ENCODE data around the gene DGKD.
A peak's percentile ranks its signal among the peaks of the same experiment; 100 is the strongest.

The DGKD gene

GRCh38 chr2:233399306-233400225 lies 45.3 kb downstream of the DGKD start:
- H3K4me3 ChIP-seq (ENCODE audit: low read length, poor library complexity, severe bottlenecking), result peak overlapping the region; percentile 69
- peak overlapping the region; percentile 74 for H3K9ac ChIP-seq (ENCODE audit: low read depth, low read length, poor library complexity, severe bottlenecking)
- peaks cover 35% of the 10 kb centered on the region for H3K79me2 ChIP-seq (ENCODE audit: insufficient read depth, low read length)
- H3K36me3 ChIP-seq (ENCODE audit: insufficient read depth, low read length), result peaks cover 7% of the 10 kb centered on the region; the same call in 1 of the 2 replicates
- H3K9me2 ChIP-seq (replicated peaks; ENCODE audit: low read depth, low read length), result no peaks in the 10 kb centered on the region
- H2AFZ ChIP-seq (ENCODE audit: low read length), result no peak overlapping the region
- H3K4me1 ChIP-seq (ENCODE audit: insufficient read depth, low read length, poor library complexity, severe bottlenecking), result peaks cover 61% of the 10 kb centered on the region
- peak overlapping the region; percentile 82 for H3K4me2 ChIP-seq (ENCODE audit: low read depth, low read length, poor library complexity, severe bottlenecking)
- peaks cover 4% of the 10 kb centered on the region; the same call in 1 of the 2 replicates for H3F3A ChIP-seq (ENCODE audit: low read depth)
- TF ChIP-seq EZH2phosphoT487 (IDR thresholded peaks at IDR 0.05; ENCODE audit: borderline replicate concordance), result no peak
- TF ChIP-seq CTCF (conservative IDR thresholded peaks at IDR 0.05; ENCODE audit: low read length), result peak; percentile 49
- H3K9me3 ChIP-seq (ENCODE audit: insufficient read depth, low read depth, low read length), result no peaks in the 10 kb centered on the region
- no peaks in the 10 kb centered on the region for H3K27me3 ChIP-seq (ENCODE audit: insufficient read depth, low read length, poor library complexity, severe bottlenecking)
- peaks cover 5% of the 10 kb centered on the region for H4K20me1 ChIP-seq (ENCODE audit: insufficient read depth, low read length, poor library complexity, severe bottlenecking)

- H3K4me3 ChIP-seq (ENCODE audit: low read length, poor library complexity, severe bottlenecking), result peak overlapping the region; percentile 69
- H4K20me1 ChIP-seq (ENCODE audit: insufficient read depth, low read length, poor library complexity, severe bottlenecking), result peaks cover 10% of the 10 kb centered on the region
- H3K4me1 ChIP-seq (ENCODE audit: insufficient read depth, low read length, poor library complexity, severe bottlenecking), result peaks cover 58% of the 10 kb centered on the region
- H3F3A ChIP-seq (ENCODE audit: low read depth), result peaks cover 4% of the 10 kb centered on the region; the same call in 1 of the 2 replicates
- no peaks in the 10 kb centered on the region for H3K9me2 ChIP-seq (replicated peaks; ENCODE audit: low read depth, low read length)
- peak overlapping the region; percentile 74 for H3K9ac ChIP-seq (ENCODE audit: low read depth, low read length, poor library complexity, severe bottlenecking)
- peaks cover 5% of the 10 kb centered on the region; the same call in 1 of the 2 replicates for H3K36me3 ChIP-seq (ENCODE audit: insufficient read depth, low read length)
- H3K79me2 ChIP-seq (ENCODE audit: insufficient read depth, low read length), result peaks cover 41% of the 10 kb centered on the region
- peak overlapping the region; percentile 82 for H3K4me2 ChIP-seq (ENCODE audit: low read depth, low read length, poor library complexity, severe bottlenecking)
- H3K9me3 ChIP-seq (ENCODE audit: insufficient read depth, low read depth, low read length), result no peaks in the 10 kb centered on the region
- no peaks in the 10 kb centered on the region for H3K27me3 ChIP-seq (ENCODE audit: insufficient read depth, low read length, poor library complexity, severe bottlenecking)
- H2AFZ ChIP-seq (ENCODE audit: low read length), result no peak overlapping the region
- TF ChIP-seq EZH2phosphoT487 (IDR thresholded peaks at IDR 0.05; ENCODE audit: borderline replicate concordance) (no peak), CTCF (conservative IDR thresholded peaks at IDR 0.05; ENCODE audit: low read length) (no peak)
Measured at GRCh38 chr2:233400341-233400740, 46.0 kb downstream of the DGKD start.

GRCh38 chr2:233400961-233401360 lies 46.7 kb downstream of the DGKD start:
- Histone ChIP-seq H3K4me2 (ENCODE audit: low read depth, low read length, poor library complexity, severe bottlenecking) (peak overlapping the region; percentile 82), H3K9me3 (ENCODE audit: insufficient read depth, low read depth, low read length) (no peaks in the 10 kb centered on the region), H3K27me3 (ENCODE audit: insufficient read depth, low read length, poor library complexity, severe bottlenecking) (no peaks in the 10 kb centered on the region), H4K20me1 (ENCODE audit: insufficient read depth, low read length, poor library complexity, severe bottlenecking) (peaks cover 10% of the 10 kb centered on the region), H3K4me1 (ENCODE audit: insufficient read depth, low read length, poor library complexity, severe bottlenecking) (peaks cover 53% of the 10 kb centered on the region), H3K9me2 (replicated peaks; ENCODE audit: low read depth, low read length) (no peaks in the 10 kb centered on the region), H3F3A (ENCODE audit: low read depth) (peaks cover 4% of the 10 kb centered on the region; the same call in 1 of the 2 replicates), H3K36me3 (ENCODE audit: insufficient read depth, low read length) (peaks cover 5% of the 10 kb centered on the region; the same call in 1 of the 2 replicates), H2AFZ (ENCODE audit: low read length) (no peak overlapping the region), H3K9ac (ENCODE audit: low read depth, low read length, poor library complexity, severe bottlenecking) (peak overlapping the region; percentile 74), H3K4me3 (ENCODE audit: low read length, poor library complexity, severe bottlenecking) (peak overlapping the region; percentile 69), H3K79me2 (ENCODE audit: insufficient read depth, low read length) (peaks cover 47% of the 10 kb centered on the region)
- TF ChIP-seq EZH2phosphoT487 (IDR thresholded peaks at IDR 0.05; ENCODE audit: borderline replicate concordance) (no peak), CTCF (conservative IDR thresholded peaks at IDR 0.05; ENCODE audit: low read length) (no peak)

Data from Loucy (cell line).